Liver (tissue), 3 donors: ENCODE measurements around the gene ADPRH.
"Not testable (repeated sequence)": the region's sequence is repeated elsewhere in the genome, so short reads cannot be mapped to it uniquely, and the experiment has no call there.

ENCODE experiments used
- GABPA ChIP-seq, 2 donors: IDR thresholded peaks in 1 of 2; conservative IDR thresholded peaks in 1 of 2; 2 replicates each; pipeline ENCODE4 v1.6.1; 2016; ENCODE audit warnings: antibody characterized with exemption in 2 of 2, mild to moderate bottlenecking in 1 of 2, moderate library complexity in 1 of 2
- JUND ChIP-seq, 2 donors: IDR thresholded peaks; 2 replicates each; pipeline ENCODE4 v1.6.1; 2016; ENCODE audit warnings: antibody characterized with exemption in 2 of 2
- NR2F2 ChIP-seq: IDR thresholded peaks from 2 replicates; pipeline ENCODE4 v1.6.1; 2016; ENCODE audit warnings: antibody characterized with exemption
- RAD21 ChIP-seq, 2 donors: IDR thresholded peaks; 2 replicates each; pipeline ENCODE4 v1.6.1; 2016; ENCODE audit warnings: antibody characterized with exemption in 2 of 2, mild to moderate bottlenecking in 2 of 2
- REST ChIP-seq: IDR thresholded peaks from 2 replicates; pipeline ENCODE4 v1.6.1; 2016; ENCODE audit warnings: antibody characterized with exemption, mild to moderate bottlenecking
- TF ChIP-seq, protein P1 (sequence below): fragments of 150-350 bp; IDR thresholded peaks from 2 replicates; pipeline ENCODE4 v1.5.1; 2017; ENCODE audit warnings: improper control_type of control experiment, low read depth, low read length; ENCODE audit not compliant: missing input control
- donor health status: healthy.
- donor health status: healthy.

DNA sequence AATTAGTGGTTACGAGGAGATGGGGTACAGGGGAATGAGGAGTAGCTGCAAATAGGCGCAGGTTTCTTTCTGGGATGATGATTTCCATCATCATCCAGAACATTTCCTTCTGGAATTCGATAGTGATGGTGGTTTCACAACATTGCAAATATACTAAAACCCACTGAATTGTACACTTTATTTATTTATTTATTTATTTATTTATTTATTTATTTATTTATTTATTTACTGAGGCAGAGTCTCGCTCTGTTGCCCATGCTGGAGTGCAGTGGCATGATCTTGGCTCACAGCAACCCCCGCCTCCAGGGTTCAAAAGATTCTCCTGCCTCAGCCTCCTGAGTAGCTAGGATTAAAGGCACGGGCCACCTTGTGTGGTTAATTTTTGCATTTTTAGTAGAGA lies 26.4 kb upstream of the ADPRH start:
- TF ChIP-seq, protein P1, sequence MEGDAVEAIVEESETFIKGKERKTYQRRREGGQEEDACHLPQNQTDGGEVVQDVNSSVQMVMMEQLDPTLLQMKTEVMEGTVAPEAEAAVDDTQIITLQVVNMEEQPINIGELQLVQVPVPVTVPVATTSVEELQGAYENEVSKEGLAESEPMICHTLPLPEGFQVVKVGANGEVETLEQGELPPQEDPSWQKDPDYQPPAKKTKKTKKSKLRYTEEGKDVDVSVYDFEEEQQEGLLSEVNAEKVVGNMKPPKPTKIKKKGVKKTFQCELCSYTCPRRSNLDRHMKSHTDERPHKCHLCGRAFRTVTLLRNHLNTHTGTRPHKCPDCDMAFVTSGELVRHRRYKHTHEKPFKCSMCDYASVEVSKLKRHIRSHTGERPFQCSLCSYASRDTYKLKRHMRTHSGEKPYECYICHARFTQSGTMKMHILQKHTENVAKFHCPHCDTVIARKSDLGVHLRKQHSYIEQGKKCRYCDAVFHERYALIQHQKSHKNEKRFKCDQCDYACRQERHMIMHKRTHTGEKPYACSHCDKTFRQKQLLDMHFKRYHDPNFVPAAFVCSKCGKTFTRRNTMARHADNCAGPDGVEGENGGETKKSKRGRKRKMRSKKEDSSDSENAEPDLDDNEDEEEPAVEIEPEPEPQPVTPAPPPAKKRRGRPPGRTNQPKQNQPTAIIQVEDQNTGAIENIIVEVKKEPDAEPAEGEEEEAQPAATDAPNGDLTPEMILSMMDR: not testable (repeated sequence)
- not testable (repeated sequence) for TF ChIP-seq GABPA (IDR thresholded peaks at IDR 0.05 in 1 of 2, conservative IDR thresholded peaks at IDR 0.05 in 1 of 2); JUND (IDR thresholded peaks at IDR 0.05); REST; RAD21 (IDR thresholded peaks at IDR 0.05); NR2F2
